GM19099 (cell line): ENCODE measurements around the gene TMEM30A.

Source experiments
- POLR2A ChIP-seq: IDR thresholded peaks from 3 replicates; pipeline ENCODE4 v1.6.1; 2011; ENCODE audit warnings: low read depth; ENCODE audit not compliant: insufficient read length; ENCODE audit errors: extremely low read depth

Gene TMEM30A

GRCh38 chr6:75280131-75280855 is 4.3 kb downstream of the TMEM30A start:
- TF ChIP-seq POLR2A, result no peak

- TF ChIP-seq POLR2A, result no peak
These were observed 5.2 kb downstream of the TMEM30A start for GRCh38 chr6:75279418-75279817.

DNA sequence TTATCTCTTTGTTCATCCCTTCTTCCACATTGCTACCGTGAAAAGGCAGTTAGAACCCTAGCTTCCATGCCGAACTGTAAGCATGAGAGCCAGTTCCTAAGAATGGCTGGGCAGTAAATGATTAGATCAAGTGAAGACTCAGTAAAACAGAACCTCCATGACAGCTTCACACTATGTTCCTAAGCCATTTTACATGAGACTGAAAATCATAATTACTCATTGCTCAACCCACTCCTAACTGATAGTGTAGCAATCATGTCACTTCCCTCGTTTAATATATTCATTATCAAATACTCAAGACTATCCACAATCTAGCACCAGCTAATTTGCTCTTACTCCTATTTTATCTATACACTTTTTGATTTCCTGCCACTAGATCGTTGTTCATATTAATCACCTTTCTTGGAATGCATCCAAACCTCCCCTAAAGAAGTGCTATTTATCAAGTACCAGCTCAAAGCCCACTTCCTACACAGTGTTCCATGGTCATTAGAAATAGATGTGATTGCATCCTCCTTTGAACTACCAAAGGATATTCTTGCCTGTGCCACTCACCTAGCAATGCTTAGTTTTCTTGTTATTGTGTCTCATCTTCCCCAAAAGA is 6.0 kb downstream of the TMEM30A start:
- TF ChIP-seq POLR2A, result no peak

DNA sequence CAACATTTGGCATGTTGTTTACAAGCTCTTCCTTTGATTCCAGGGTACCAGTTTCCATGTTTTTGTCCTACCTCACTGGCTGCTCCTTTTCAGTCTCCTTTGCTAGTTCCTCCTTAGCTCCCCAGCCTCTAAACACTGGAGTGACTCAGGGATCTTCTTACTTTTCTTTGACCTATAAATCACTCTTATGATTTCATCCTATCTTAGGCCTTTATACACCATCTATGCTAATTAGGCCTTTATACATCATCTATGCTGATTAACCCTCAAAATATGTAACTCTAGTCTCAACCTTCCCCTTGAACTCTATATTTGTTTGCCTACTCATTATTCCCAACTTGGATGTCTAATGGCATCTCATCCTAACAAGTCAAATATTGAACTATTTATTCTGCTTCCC is 9.5 kb downstream of the TMEM30A start:
- no peak for TF ChIP-seq POLR2A

- no peak for TF ChIP-seq POLR2A
These were observed 11.6 kb downstream of the TMEM30A start for GRCh38 chr6:75273009-75273408.

- no peak for TF ChIP-seq POLR2A
These were observed 12.3 kb downstream of the TMEM30A start for GRCh38 chr6:75272145-75272840.

DNA sequence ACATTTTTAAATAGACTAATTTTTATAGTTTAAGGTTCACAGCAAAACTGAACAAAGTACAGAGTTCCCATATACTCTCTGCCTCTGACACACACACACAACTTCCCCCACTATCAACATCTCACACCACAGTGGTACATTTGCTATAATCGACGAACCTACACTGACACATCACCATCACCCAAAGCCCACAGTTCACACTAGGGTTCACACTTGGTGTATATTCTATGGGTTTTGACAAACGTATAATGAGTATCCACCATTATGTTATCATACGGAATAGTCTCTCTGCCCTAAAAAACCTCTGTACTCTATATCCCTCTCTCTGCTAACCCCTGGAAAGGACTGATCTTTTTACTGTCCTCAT is 15.6 kb downstream of the TMEM30A start:
- no peak for TF ChIP-seq POLR2A

DNA sequence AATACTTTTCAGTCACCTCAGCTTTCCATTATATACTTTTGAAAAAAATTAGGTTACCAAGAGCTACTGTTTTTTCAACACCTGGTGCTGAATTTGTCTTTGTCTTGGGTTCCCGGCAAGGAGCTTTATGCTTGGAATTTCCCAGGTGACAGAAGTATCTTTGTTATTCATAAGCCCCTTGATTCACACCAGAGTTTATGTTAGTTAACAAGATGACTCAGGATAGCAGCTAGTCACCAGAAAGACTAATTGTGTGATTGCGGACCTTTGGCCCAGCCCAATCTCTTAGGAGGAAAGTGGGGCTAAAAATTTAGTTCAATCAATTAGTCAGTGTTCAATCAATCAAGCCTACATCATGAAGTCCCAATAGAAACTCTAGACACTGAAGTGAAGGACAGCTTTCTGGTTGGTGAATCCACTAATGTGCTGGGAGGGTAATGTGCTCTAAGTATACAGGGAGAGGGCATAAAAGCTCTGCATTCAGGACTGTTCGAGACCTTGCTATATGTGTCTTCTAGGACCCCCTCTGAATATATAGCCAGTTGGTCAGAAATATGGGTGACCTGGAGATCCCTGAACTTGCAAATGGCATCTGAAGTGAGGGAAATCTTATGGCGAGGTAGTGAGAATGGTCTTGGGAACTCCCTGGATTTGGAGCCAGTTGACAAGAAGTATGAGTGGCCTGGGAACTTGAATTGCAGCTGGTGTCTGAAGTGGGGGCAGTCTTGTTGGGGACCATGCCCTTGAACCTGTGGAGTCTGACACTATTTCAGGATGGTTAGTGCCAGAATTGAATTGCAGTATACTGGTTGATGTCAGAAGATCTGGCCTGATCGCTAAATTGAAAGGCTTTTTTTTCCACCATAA is 16.2 kb downstream of the TMEM30A start:
- TF ChIP-seq POLR2A, result no peak

- TF ChIP-seq POLR2A, result no peak
These were observed 17.1 kb downstream of the TMEM30A start for GRCh38 chr6:75267461-75267860.

GRCh38 chr6:75266716-75267291 is 17.8 kb downstream of the TMEM30A start:
- TF ChIP-seq POLR2A, result no peak

DNA sequence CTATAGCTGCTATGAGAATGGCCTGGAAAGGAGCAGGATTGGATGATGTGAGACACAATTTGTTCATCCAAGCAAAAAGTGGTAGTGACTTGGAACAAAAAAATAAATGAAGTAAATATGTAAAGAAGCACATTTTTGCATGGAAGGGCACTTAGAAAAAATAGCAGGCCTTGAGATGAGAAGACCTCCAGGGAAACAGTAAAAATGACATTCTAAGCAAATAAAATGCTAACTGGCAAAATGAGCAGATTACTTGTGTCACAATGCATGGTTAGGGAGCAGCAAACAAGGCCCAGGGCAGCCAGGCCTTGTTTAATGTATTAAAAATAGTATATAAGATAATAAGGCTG is 21.2 kb downstream of the TMEM30A start:
- no peak for TF ChIP-seq POLR2A

- TF ChIP-seq POLR2A, result no peak
These were observed 21.7 kb downstream of the TMEM30A start for GRCh38 chr6:75262716-75263400.

DNA sequence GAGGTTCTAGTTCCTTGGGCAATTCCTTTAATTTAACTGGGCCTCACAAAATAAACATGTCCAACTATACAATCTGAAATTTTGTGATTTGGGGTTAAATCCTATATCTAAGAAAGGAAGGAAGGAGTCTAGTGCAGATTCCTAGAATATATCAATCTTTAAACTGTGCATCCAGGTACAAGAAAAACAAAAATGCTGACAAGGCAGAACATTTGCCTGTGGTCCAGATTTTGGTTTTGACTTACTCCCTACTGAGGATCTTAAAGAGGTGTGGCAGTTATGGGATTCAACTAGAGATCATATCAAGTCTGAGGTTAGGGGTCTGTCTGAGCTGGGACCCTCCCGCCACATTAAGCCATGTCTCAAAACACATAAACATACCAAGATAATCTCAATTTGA is 23.3 kb downstream of the TMEM30A start:
- TF ChIP-seq POLR2A, result no peak

DNA sequence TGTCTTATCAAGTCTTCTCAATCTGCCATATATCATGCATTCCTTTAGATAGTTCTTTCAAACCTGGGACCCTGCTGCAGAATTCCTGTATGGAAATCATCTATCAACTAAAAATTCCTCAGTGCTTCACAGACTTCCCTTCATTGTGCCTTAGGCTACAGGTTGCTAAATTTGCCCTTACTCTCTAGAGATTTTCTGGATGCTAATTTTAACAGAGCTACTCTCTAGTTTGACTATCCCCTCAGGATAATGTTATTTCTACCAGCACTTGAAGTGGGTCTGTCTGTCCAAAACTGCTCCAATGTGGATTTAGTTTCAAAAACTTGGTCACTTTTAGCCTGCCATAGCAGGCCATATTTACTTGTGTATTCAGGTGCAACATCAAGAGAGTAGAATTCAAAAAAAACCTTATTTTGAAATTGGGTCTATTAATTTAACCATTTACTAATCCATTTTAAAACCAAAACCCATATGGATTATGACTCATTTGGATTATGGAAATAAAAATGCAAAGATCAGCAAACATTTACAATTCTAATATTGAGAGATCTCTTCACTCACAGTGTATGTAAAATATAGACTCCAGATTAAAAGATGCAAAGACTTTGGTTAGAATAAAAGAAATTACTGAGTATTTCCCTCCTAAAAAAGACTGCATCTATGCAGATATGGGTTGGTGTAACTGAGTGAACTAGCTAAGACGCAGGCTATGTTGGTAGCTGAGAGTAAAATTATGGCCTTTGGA is 27.1 kb downstream of the TMEM30A start:
- no peak for TF ChIP-seq POLR2A
